ENCODE measurements around the gene ADAMTS20.

The ADAMTS20 gene

DNA sequence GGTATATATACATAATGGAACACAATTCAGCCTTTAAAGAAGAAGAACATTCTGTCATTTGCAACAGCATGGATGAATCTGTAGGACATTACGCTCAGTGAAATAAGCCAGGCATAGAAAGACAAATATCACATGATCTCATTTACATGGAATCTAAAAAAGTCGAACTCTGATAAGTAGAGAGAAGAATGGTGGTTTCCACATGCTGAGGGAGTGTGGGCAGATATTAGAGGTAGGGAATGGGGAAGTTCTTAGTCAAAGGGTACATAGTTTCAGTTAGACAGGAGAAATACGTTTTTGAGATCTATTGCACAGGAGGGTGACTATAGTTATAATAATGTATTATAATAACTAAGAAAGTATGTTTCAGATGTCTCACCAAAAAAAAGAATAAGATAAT, 71.4 kb downstream of the ADAMTS20 start:
- DNase-seq (ENCODE audit: low read depth in 2 of 2), result no peak

DNA sequence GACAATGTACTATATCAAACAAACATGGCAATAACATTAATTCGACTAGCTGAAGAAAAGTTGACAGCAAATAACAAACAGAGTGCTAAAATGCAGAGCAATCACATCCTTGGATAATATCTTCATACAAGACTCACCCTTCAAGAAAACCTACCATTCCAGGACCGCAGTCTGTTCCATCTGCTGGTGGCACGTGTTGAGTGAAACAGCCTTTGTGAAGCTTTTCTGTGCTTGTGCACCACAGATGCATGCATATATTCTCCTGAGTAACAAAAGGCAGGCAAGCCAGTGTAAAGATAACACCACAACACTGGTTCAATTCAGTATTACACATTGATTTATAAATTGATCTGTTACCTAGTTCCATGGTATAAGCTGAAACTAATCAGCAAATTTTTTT, 89.3 kb downstream of the ADAMTS20 start:
- no peak for DNase-seq (ENCODE audit: low read depth in 2 of 2)

DNA sequence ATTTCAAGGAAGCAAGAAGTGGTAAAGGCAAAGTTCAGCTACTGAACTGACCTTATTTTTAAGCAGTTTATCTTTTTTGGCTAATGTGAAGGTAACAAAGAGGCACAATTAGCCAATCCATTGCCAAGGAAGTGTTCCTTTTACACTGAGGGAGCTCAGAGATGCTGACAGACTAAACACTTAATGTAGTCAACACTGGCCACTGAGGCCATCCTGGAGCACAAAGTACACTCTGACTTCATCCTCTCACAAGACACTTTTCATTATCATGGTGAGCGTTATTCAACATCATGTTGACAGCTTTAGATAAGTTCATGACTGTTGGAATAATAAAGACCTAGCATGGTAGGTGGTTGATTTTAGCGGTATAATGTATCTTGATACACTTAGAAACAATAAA, 89.9 kb downstream of the ADAMTS20 start:
- no peak for DNase-seq (ENCODE audit: low read depth in 2 of 2)

DNA sequence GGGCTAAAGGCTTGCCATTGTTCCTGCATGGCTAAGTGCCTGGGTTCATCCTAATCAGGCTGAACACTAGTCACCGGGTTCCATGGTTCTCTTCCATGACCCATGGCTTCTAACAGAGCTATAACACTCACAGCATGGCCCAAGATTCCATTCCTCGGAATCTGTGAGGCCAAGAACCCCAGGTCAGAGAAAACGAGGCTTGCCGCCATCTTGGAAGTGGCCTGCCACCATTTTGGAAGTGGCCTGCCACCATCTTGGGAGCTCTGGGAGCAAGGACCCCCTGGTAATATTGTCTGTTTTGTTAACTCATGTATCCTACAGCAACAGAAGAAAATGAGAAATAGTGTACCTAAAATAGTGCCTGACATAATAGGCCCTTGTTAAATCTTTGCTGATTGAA, 92.7 kb downstream of the ADAMTS20 start:
- no peak for DNase-seq (ENCODE audit: low read depth in 2 of 2)

DNA sequence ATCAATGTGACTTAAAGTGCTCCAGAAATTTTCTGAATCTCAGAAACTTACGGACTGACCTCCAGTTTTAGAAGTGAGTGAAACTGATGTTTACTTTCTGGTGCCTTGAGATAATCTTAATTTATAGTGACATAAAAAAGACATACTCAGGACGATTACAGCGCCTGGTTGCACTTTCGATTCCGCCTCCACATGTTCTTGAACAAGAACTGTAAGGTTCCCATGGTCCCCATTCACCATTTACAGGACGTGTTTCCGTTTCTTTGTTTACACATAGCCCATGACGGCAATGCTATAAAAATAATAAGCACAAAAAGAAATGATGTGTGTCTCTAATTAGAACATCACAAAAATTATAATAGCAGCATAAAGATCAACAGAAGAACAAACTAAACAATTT, 98.2 kb downstream of the ADAMTS20 start:
- no peak for DNase-seq (ENCODE audit: low read depth in 2 of 2)

DNA sequence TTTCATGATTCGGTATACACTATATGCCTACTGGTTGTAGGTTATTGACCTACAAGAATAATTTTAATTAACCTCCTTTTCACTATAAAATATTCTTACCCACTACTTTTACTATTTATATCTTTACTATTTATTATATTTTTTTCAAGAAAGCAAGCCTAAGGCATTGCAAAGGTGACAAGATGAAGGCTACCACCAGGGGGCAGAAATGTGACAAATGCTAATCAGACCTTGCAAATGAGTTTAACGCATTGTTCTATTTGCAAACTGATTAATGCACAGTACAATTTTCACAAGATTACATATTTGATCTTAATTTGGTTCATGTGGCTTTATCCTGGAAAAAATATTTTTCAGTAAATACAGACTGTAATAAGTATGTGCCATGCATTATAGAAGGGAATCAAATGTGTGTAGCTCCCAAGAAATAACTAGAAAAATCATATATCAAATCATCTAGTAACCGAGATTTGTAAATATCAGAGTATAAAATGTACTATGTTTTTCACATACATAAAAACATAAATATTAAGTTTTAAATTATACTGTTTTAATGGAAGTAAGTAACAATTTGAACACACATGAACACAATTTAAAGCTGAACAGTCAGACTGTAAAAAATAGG, 107.0 kb downstream of the ADAMTS20 start:
- peak; percentile 20 to 38 for DNase-seq (ENCODE audit: low read depth in 2 of 2)

DNA sequence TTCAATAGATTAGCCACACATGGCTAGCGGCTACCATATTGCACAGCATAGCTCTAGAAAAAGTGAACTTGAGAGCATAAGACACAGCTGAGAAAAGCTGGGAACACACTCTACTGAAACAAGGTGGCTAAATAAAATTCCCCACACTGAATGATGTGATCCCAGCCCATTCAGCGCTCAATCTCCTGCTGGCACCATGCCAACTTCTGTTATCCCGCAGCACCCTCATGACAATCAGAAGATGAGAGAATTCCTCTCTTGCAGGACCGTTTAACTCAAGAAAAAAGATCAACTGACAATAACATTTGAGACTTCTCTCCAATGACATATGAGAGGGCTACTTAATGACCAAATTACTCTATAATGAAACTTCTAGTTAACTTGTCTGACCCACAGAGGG, 115.4 kb downstream of the ADAMTS20 start:
- DNase-seq (ENCODE audit: low read depth in 2 of 2), result no peak

DNA sequence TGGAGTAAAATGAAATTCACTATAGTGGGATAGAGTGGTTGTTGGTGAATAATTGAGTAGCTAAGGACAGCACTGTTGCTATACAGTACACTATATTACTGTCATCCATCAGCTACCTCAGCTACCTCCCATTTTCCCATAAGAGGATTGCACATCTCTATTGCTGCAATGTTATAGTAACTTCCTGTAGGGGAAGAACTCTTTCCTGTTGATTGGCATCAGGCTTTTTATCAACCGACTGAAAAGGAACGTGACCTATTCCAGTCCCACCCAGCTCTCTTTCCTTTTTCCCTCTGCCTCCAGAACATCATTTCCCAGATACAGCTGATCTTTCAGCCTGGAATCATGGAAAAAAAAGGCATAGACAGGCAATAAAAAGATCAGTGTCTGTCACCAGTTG, 117.4 kb downstream of the ADAMTS20 start:
- DNase-seq (ENCODE audit: low read depth in 2 of 2), result no peak

DNA sequence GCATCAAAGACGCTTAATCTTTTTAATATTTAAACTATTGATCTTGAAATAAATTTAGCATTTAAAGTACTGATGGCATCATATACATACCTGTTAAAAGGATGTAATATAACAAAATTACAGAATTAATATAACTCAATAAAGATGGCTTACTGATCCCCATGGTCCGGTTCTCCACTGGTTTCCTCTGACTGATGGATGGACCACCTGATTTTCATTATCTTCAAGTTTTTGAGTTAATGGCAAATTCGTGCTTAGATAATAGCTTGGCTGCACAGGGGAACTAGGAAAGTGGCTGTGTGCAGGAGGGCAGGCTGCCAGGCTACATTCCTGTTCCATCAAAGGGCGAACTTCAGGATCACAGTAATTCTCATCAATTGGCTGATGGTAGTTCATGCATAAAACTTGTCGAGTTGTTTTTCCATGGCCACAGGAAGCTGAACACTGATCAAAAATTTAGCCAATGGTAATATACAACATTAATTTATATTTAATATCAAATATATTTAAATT, 123.9 kb downstream of the ADAMTS20 start:
- no peak for DNase-seq (ENCODE audit: low read depth in 2 of 2)

DNA sequence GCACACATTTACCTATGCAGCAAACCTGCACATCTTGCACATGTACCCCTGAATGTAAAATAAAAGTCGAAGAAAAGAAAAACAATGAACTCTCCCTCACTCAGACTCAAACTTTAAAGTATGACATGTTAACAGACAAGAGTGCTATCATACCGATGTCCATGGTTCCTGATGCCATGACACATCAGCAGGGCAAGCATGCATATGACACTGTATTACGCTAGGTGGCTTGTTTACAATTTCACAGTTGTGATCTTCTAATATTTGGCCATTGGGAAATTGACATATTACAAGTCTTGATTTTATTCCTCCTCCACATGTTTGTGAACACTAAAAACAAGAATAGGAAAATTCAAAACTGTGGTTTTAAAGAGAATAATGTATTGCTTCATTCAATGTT, 126.6 kb downstream of the ADAMTS20 start:
- no peak for DNase-seq (ENCODE audit: low read depth in 2 of 2)

DNA sequence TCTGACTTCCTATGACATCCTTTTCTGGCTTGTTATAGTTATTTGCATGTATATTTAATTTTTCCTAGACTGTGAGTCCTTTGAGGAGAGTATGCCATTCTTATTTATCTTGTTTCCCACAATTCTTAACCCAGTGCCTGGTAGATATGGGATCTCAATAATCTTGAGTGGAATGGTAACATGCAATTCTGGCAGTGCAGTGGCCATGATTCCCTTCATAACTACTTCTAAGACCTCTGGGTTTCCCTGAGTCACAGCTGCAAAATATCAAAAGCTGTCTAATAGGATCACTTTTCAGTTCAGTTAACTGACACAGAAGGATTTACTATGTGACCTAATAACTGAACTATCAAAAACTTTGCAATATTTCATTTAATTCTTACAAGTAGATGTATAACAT, 135.0 kb downstream of the ADAMTS20 start:
- DNase-seq (ENCODE audit: low read depth in 2 of 2), result no peak

DNA sequence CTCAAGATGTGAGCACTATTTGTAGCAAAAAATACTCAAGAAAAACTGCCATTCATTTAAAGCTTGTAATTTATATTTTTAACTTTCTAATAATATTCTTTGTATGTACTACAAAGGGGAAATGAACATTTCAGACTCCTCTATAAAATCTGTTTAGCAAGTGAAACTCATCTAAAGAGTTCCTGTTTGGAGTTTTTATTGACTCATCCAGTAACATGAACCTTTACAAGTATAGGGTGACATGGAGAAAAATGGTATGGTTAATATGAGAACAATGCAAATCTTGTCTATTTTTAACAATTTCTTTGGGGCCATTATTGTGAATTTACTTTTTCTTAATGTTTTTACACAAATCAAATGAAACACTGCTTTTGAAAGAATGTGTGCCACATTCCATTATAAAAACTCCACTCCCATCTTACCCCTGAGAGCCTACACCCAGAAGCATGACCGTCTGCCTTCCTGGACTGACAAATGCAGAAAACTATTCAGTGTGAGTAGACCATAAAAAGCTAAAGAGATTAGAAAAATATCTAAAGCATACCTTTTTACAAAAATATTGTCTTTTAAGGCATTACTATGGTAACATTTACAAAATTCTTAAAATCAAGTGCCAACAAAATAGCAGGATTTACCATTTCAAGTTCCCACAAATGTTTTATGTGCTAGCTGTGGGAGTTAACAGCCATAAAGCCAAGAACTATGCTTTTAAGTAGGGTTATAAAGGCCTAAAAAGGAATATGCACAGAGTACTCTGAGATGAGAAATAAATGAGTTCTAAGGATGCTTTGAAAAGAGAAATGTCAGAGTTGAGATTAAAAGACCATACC, 144.0 kb downstream of the ADAMTS20 start:
- no peak for DNase-seq (ENCODE audit: low read depth in 2 of 2)

DNA sequence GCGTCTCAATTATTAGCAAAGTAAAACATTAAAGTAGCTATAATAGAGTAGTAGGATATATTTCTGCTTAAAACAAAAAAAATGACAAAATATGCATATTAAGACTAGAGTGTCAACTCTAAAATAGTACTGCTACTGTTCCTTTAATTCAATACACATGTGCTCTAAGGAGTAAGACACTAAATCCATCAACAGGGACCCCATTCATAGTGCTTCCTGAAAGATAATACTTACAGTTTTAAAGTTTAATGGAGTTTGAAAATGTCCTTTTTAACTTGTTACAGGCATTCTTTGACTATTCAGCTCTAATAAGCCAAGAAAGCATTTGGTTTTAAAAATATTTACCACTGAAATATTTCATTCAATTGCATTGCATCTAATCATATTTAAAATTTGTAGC, 145.2 kb downstream of the ADAMTS20 start:
- no peak for DNase-seq (ENCODE audit: low read depth in 2 of 2)

DNA sequence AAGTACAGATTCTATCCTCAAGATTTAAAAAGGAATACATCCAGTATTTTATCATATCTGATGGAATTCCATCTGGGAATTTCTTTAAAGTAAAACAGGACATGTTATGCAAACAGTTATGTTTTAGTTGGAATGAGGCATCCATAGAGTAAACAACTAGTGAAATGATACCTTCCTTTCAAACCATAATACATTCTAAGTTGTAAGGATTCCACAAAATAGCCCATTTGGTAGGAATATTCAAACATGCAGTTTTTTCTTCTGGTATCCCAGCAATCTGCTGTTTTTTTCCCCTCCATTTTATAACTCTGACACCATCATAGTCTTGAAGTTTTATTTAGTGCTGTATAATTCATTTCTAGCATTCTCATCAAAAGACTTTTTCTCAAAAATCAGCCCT, 149.6 kb downstream of the ADAMTS20 start:
- no peak for DNase-seq (ENCODE audit: low read depth in 2 of 2)

DNA sequence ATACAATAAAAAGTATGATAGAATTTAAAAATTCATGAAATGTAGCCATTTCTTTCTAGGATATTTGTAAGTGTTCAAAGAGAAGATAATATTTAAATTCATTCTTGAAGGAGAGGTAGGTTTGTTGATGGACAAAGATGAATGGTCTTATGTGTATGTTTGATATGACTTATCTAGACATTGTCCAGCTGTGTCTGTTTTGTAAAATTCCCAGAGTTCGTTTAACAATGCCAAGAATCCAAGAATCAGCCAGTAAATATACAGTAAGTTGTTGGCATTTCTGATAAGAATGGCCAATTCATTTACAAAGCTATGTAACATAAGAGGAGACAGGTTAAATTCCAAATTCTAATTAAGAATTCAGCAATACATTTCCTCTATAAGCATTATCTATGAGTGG, 150.9 kb downstream of the ADAMTS20 start:
- no peak for DNase-seq (ENCODE audit: low read depth in 2 of 2)

DNA sequence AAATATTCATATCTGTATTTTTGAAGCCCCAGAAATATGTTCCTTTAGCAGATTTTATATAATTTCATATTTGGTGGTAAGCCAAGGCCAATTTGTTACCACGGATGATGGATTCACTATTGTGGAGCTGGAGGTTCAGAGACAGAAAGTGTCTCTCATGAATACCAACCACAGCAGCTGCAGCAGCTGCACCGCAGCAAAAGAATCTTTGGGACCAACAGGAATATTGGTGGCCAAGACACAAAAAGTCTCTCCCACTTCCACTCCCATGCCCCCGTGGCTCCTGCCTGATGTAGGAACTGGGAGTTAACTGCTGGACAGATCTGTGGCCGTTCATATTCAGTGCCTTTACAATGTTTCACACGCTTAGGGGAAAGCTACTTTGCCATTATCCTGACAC, 155.3 kb downstream of the ADAMTS20 start:
- no peak for DNase-seq (ENCODE audit: low read depth in 2 of 2)

DNA sequence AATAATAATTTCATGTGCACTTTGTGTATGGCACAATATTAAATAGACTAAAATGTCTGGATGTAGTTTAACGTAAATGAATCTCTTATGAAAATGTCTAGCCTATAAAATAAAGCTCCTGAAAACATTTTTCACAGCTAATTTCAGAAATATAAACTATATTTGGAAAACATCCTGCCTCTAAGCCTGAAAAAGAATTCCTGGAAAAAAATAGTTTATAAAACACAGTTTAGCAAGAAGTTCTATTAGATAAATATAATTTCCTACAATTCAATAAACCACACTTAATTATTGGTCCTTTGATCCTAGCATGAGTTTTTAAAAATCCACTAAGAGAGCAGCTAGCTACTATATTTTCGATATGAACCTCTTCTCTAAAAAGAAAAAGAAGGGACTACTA, 159.9 kb downstream of the ADAMTS20 start:
- no peak for DNase-seq (ENCODE audit: low read depth in 2 of 2)

DNA sequence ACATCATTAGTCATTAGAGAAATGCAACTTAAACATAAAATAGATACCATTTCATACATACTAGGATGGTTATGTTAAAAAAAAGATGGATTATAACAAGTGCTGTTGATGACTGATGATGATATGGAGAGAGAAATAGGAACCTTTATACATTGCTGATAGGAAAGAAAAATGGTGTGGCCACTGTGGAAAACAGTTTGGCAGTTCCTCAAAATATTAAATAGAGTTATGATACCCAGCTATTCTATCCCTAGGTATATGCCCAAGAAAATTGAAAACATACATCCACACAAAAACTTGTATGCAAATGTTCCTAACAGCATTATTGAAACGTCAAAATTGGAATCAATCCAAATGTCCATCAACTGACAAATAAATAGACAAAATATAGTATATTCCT, 170.1 kb downstream of the ADAMTS20 start:
- DNase-seq (ENCODE audit: low read depth in 2 of 2), result no peak

DNA sequence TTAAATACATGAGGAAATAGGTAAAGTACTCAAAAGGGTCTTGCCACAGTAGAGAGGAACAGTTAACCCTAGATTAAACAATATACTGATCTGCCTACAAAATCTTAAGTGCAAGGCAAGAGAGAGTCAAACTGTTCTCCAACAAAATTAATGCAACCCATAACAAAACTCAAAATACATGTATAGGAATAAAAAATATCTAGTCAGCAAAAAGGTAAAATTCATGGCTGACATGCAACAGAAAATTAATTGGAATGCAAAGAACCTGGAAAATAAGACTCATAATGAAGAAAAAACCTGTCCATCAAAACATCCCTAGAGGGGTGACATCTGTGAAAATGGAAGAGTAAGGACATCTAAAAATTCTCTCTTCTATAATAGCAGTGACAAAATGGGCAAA, 173.6 kb downstream of the ADAMTS20 start:
- DNase-seq (ENCODE audit: low read depth in 2 of 2), result no peak

DNA sequence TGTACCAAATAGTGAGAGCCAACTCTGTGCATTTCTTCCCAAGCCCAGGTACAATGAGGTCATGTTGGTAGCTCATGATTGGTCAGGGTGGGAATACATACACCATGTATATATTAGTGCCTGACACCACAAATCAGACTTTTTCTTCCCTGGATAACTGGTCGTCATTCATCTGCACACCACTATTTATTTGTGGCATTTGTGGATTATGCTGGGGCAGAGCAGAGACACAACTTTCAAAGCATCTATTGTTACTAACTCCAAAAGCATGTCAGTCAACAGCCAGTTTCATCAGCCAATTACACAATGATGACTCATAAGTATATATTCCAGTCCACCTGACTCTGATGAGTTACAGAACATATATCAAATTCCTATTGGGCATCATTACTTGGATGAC, 181.7 kb downstream of the ADAMTS20 start:
- no peak for DNase-seq (ENCODE audit: low read depth in 2 of 2)

DNA sequence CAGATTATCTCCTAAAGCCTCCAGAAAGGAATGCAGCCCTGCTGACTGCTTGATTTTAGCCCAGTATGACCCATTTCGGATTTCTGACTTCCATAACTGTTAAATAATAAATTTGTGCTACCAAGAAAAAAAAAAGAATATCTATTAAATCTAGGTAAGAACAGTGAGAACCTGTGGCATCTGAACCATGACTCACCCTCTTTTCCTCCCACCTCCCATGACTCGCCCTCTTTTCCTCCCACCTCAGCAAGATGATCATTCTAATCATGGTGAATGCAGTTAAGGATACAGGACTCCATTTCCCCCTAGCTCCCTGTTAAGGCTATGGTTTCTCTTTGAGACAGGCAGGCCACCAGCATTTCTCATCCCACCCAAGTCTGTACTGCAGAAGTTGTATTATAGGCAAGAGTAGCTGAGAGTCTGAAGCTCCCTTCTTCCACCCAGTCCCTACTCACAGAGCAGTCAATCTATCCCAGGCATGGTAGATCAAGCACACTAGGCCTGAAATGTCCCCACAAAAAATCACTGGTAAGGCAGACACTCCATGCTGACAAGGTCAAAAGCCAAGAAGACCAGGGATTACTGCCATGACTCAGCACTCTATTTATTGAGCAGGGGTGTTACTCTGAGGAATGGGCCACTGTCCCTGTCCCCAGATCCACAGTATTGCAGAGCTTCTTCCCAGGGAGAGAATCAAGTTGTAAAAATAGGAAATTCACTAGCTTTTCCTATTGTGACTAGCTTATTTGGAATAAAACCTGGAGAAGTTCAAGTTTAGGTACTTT, 188.9 kb downstream of the ADAMTS20 start:
- DNase-seq (ENCODE audit: low read depth in 2 of 2), result no peak

DNA sequence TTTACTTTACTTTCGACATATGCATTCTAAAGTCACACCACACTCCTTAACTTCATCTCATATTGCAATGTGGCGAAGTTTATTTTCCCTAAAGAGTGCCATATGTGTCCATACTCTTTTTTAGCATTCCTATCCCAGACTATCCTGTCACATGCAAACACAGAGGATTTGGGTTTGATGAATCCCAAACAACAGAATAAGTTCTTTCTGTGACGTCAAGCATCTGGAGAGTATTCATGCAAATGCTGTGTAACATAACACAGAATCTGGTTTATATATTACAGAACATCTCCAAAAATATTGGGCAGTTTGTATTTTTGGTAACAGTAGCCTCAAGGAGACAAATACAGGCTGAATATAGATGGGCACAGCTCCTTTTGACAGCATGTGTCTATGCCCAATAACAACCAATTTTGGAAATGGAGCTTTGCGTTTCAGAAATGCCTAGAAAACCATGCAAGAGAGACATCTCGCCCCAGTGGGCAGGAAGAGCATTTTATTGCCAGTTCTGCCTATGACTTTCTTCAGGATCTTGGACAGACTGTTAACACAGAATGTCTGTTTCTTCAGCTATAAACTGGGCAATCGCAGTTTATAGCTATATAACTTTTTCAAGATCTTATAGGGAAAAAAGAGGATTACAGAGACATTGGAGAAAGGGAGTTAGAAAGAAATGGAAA, 190.8 kb downstream of the ADAMTS20 start:
- DNase-seq (ENCODE audit: low read depth in 2 of 2), result no peak

Data from stimulated activated CD4-positive, alpha-beta T cell treated with anti-CD3 and anti-CD28 coated beads, Interleukin-15, amount 100 ng/mL, for 48 hours (primary cell).